GM21717 (cell line): ENCODE data around the gene RHOBTB3.

Experiments
- ATAC-seq: cut with Tn5 transposase; IDR thresholded peaks from one replicate; pipeline ENCODE4 v1.9.1; 2021; ENCODE audit warnings: mild to moderate bottlenecking, moderate library complexity; ENCODE audit not compliant: unreplicated experiment

Gene RHOBTB3

DNA sequence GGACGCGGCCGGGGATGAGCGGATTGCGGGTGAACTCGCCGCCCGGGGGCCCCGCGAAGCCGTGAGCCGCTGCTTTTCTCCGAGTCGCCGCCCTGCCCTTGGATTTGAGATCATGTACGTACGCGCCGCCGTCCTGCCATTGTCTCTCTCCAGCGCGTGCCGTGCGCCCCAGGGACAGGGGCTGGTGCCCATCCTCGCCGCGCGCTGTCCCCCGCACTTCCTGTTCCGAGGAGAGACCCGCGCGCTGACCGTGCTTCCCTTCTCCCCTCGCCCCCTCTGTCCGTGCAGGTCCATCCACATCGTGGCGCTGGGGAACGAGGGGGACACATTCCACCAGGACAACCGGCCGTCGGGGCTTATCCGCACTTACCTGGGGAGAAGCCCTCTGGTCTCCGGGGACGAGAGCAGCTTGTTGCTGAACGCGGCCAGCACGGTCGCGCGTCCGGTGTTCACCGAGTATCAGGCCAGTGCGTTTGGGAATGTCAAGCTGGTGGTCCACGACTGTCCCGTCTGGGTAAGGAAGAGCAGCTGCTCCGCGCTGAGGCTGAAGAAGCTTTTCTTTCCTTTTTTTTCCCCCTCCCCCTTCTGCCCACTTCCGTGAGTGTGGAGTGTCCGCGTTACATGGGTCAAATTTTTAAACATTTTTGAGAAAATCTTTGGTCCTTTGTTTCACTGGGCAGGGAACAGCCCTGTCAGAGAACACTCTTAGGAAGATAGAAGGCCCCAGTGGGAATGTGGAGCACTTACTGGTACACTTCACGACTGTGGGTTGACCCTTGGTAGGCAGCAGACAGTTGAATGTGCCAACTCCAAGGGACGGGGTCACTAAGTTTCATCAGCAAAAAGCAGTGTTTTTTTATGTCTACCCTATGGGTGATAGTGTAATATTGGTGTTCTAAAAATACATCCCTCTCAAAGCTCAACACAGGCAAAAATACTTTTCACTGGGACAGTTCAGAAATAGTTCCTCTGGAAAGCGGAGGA is 727 bp downstream of the RHOBTB3 start:
- peak; percentile 36 for ATAC-seq

DNA sequence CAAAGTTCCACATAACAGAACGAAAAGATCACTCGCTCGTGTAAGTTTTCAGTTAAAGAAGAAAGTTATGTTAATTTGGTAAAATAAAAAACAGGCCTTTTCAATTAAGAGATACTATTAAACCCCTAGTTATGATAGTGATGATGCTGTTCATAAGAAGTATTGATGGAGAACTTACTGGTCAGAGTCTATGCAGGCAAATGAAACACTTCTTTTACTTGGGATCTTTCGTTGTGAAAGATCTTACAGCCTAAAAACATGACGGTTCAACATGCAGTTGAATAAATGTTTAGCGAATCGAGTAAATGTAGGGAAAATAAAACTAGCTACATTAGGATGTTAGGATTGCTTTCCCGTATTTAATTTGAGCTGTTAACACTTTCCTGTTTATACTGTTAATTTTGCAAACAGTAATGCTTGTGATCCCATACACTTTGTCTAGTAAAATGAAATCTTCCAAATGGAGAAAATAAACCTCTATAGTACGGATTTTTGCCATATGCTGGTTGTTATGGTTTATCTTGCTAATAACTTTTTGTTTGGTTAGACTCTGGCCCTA is 2.0 kb downstream of the RHOBTB3 start:
- no peak for ATAC-seq

DNA sequence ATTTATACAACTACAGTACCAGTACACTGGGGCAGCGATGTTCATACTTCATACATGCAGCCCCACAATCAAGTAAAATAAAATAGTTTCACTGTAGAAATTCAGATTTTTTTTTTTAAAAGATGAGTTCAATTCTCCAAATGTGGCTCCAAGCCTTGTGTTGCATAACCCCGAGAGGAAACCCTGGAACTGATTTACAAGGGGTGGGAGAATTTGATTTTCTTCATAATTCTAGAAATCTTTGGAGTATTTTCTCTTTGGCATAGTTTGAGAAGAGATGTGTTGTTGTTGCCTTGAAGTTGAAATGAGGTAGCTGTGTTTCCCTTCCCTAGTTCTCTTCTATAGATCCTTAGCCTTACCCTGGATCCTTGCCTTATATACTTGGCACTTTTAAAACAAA is 3.1 kb downstream of the RHOBTB3 start:
- ATAC-seq = no peak

DNA sequence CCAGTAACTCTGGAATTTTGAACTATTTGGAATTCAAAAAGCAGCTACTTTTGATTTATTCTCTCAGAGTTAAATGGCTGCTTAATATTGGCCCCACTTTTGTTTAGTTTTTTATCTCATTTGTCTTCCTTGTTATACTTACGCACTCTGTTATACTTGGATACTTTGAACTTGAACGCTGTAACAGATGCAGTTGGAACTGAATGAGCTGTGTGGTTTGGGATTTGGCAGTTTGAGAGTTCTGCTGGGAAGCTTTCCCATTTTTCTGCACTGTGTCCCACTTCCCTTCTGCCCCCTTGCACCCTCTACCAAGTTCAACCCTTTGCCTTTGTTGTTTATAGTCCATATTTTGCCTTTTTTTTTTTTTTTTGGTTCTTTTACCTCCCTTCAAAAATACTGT is 3.8 kb downstream of the RHOBTB3 start:
- ATAC-seq = no peak

DNA sequence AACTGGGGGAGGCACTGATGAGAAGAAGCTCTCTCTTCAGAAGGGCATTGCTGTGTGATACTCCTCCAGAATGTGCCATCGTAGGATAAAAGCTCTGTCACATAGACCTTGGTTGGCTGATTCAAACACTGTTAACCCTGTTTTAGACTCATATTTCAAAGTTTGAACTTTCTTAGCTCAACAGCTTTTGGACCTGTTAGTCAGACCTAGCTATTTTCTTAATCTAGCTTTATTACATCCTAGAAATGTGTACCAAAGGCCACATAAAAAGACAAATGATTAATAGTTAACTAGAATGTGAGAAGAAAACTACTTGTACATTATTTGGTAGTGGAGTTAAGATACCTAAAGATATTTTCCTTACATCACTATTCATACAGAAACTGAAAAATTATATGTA is 4.3 kb downstream of the RHOBTB3 start:
- ATAC-seq = no peak

DNA sequence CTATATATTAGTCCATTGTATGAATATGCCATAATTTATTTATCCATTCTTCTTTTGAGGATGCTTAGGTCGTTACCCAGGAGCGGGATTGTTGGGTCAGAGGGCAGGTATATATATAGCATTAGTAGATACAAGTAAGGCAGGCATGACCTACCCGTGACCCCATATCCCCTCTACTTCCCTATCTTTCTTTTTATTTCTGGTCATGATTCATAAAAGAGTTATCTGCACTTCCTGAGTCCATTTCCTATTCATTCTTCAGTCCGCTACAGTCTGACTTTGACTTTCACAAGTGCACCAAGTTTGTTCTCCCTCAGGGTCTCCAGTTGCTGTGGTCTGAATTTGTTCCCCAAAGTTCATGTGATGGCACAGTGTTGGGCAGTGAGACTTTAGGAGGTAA is 6.9 kb downstream of the RHOBTB3 start:
- no peak for ATAC-seq

DNA sequence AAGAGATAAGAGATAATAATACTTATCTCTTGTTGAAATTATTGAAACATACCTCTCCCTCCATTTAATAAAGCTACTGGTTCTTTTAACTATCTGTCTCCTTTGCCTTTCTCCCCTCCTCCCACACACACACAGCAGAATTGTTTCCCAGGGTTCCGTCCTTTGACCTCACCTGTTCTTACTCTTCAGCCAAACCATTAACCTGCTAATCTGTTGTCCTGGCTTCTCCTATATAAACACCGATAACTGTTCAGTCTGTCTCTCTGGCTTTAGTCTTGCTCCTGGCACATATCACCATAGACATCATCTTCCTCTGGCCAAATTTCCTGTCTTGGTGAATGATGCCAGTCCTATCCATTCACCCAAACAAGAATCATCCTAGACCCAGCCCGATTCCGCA is 7.7 kb downstream of the RHOBTB3 start:
- ATAC-seq = no peak

DNA sequence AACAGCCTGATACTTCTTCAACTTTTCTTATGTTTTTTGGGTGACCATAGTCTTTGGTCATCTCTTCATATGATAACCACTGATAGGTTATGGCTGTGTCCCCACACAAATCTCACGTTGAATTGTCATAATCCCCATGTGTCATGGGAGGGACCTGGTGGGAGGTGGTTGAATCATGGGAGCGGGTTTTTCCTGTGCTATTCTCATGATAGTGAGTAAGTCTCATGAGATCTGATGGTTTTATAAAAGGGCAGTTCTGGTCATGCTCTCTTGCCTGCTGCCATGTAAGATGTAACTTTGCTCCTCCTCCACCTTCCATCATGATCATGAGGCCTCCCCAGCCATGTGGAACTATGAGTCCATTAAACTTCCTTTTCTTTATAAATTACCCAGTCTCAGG is 8.7 kb downstream of the RHOBTB3 start:
- no peak for ATAC-seq

DNA sequence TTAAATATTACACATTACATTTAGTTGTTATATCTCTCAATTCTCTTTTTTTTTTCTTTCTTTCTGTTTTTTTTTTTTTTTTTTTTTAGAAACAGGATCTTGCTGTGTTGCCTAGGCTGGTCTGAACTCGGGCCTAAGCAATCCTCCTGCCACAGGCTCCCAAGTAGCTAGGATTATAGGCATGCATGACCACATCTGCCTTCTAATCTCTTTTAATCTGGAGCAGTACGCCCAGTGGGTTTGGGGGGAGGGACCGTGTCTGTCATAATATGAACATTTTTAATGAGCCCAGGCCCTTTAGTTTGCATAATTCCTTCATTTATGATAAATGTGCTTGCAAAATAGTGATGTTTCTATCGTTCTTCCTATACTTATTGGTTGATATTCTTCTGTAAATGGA is 10.3 kb downstream of the RHOBTB3 start:
- no peak for ATAC-seq

DNA sequence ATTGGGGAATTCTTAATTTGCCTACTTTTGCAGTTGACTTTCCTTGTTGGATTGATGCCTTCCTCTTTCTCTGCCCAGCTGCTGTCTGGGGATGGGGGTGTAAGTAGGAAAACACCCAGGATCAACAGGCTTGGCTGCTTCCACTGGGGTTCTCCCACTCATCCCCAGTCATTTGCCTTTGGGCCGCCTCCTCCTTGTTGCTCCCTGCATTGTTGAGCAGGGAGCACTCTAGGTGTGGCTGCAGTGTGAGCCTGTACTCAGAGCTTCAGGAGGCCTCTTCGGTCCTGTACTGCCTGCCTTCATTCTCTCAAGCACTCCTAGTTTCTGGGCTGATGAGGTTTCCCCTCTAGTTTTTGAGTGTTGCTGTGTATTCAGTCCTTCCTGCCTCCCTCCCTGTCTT is 12.1 kb downstream of the RHOBTB3 start:
- no peak for ATAC-seq

DNA sequence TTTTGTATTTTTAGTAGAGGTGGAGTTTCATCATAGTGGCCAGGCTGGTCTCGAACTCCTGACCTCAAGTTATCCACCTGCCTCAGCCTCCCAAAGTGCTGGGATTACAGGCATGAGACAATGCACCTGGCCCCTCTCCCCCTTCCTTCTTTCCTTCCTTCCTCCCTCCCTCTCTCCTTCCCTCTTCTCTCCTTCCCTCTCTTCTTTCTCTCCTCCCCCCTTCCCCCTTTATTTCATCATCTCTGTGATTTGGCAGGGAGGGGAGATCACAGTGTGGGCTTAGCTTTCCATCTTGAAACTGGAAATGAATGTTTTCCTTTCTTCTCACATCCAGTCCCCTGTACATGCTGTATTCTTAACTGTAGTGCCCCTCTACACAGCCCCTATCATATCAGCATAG is 12.7 kb downstream of the RHOBTB3 start:
- ATAC-seq = no peak

DNA sequence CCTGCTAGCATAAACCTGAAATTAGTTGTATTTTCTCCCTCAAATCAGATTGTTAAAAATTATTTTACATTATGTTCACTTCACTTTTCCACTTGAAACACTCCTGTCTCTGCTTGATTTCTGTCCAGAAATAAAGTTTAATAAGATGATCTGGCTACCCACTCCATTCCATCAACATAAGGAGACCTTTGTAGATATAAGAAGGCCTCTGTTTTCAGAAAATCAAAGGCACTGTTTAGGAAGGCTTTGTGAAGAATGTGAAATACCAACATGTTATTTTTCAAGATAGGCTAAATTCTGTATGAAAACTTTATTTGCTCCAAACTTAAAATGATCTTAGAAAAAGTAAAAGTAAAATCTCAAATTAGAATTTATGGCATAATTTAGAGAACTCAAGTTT is 15.1 kb downstream of the RHOBTB3 start:
- ATAC-seq = no peak

DNA sequence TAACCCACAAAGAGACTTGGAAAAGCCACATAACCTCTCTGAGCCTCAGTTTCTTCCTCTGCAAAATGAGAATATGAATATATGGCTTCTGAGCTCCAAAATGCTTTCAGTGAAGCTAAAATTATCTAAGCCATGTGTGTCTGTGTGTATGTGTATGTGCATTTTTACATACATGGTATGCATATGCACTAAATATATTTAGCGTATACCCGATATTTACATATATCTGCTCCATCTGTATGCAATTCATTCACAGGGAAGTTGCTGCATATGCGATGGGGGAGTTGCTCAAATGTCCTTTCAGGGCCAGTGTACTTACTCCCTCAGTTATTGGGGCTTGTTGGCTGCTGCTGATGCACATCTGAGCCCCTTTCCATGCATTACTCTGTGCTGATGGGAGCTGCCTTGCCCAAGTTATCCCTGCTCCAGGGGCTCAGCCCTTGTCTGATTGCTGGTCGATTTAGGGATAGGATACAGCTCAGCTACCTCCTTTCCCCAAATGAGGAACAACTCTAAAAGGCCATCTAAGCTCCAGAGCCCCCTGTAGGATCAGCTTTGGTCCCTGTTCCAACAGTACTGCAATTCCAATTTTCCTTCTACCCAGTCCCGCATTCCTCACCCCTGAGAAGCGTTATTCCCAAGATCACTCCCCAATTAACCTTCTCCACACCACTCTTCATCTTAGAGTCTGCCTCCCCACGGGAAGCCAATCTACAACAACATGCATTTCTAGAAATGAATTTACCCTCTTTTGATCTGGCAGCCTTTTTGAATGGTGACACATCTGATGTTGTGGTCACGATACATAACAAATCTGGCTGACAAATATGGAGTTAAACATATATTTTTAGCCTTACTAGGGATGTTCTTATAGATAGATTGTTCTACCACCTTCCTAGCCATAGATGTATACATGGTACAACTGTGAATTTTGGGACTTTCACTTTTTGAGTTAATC is 15.9 kb downstream of the RHOBTB3 start:
- no peak for ATAC-seq

DNA sequence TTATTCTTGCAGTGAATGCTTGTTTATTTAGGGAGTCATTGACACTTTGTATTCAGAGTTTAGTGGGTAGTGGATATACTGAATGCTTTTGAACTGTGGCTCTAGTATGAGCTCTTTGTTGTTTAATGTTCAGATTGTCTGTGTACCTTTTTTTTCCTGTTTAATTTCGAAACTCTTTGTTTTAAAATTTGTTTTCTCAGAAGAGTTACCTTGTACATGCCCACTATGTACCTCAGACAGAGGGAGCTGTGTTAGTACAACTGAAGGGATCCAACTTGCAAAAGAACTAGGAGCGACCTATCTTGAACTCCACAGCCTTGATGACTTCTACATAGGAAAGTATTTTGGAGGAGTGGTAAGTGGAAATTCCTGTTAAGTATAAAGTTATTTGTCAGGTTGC is 17.0 kb downstream of the RHOBTB3 start:
- ATAC-seq = no peak

DNA sequence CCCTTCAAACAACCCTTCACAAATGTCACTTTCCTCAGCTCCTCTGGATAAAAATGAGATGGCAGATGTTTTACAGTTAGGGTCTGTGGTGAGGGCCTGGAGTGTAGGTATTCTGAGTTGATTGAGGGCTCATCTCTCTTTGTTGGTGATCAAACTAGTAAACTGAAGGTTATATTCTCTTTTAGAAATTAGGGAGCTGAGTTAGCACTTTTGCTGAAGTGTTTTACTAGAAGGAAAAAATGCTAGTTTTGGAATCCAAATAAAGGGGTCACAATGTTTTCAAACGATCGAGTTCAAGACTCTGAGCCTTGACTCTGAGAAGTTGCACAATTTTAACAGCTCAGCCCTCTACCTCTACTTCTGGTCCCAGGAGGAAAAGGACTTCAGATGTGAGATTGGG is 23.4 kb downstream of the RHOBTB3 start:
- ATAC-seq = no peak

DNA sequence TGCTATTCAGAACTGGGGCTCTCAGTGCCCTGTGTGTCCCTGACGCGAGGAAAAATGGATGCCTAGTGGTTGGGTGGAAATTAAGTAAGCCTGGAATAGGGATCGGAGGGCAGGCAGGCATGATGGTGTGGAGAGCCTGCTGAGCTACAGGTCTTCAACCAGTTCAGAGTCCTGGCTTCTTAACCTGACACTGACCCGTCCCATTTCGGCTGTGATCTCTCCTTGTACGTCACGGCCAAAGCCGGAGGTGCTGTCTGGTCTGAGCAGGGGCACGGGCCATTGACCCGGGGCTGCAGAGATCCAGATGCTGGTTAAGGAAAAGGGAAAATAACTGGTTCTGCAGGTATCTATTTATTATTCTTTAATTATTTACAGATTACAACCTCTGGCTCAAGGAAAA is 27.9 kb downstream of the RHOBTB3 start:
- ATAC-seq = no peak

DNA sequence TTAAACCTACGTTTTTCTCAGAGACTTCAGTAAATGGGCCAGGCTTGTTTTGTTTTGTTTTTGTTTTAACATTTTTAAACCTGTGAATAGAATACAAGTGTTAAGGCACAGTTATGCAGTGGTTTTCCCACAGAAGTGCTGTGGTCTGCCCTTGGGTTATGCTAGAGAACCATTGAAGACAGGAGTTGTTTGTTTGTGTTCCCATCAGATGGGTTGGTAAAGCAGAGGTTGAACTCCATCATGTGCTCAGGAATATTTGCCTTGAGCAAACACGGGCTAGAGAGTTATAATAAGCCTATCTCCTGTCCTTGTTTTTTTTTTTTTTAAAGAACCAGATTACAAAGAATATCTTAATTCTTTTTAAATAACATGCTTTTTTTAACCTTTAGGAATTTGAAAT is 28.5 kb downstream of the RHOBTB3 start:
- ATAC-seq = no peak

DNA sequence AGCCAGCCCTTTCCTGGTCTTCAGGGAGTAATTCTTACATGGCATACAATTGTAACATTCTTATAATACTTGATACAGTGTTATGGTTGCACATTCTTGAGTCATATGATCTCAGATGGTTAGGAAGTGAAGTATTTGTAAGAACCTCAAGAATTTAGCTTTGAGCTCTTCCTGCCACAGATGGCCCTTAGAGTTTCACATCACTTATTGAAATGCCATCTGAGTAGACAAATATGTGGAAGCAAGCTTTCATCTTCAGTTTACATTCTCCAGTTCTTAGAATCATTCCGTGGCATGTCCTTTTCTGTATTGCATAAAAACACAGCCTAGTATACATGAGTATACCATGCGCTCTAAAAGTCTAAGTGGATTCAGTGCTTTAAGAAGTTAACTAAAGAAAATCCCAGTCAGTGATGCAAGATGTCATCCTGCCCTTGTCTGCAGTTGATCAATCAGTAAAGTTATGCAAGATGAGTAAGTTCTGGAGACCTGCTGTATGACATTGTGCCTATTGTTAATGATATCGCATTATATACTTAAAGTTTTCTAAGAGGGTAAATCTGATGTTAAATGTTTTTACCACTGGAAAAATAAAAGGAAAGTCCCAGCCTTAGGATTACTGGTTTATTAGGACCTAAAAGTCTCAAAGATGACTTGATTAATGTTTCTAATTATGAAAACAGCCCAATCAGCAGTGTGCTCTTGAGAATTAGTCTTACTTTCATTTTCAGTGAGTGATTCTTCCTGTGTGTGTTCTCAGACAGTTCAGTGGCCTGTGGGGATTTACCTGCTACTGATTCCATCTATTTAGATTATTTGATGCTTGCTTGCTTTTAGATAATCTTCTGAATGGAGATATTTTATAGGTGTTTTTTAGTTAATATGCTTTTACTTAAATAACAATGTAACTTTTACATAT is 29.4 kb downstream of the RHOBTB3 start:
- peak; percentile 92 for ATAC-seq

DNA sequence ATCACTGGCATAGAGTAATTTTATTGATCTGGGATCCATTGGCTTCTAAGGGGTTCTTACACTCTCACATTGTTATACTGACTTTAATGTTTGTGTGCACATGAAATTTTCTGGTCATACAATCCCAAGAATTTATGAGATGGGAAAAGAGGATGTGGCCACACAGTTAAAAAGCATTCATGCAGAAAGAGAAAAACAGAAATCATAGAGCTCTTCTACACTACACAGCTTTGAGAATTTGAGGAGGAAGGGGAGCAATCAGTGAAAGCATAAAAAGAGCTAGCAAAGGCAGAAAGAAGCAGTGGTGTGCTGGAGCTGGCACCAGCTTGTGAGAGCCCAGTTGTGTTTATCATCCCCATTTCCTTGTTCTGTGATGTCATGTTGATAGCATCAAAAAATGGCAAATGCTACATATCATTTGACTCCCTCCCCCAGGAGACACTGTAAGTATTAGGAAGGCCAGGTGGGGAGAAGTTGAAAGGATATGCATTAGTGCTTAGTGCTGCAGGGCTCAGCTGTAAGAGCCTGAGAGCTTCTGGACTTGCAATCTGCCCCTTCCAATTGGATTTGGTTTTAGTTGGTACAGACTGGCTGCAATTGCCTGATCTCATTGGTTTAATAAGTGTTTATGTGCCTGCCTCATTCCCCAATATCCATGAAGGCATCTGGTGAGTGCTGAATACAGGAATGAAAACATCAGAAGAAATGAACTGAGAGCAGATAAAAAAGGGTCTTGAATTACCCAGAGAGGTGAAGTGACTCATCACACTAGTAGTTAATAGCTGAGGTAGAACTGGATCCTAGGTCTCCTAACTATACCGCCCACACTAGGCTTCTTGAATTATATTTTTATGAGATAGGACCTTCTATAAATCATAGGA is 30.9 kb downstream of the RHOBTB3 start:
- ATAC-seq = no peak
